WERI-Rb-1 (cell line): Measurements from ENCODE around the gene SLC46A1.

Experiments
- DNase-seq: peaks from one replicate; pipeline ENCODE4 v3.0.0-alpha.2; 2020
- H3K27ac ChIP-seq: fragments of 250-450 bp; sonication (Bioruptor Pico); 2 replicates; pipeline ENCODE4 v1.5.1; 2020; ENCODE audit warnings: mild to moderate bottlenecking, moderate library complexity
- H3K27me3 ChIP-seq: fragments of 250-450 bp; sonication (Bioruptor Pico); 2 replicates; pipeline ENCODE4 v1.5.1; 2021; ENCODE audit warnings: mild to moderate bottlenecking, low read depth, moderate library complexity; ENCODE audit not compliant: insufficient read depth, severe bottlenecking
- H3K36me3 ChIP-seq: fragments of 250-450 bp; sonication (Bioruptor Pico); 2 replicates; pipeline ENCODE4 v1.5.1; 2020; ENCODE audit warnings: mild to moderate bottlenecking, moderate library complexity
- H3K4me3 ChIP-seq: 2 replicates; pipeline ENCODE4 v1.5.1; 2011; ENCODE audit warnings: low read depth, mild to moderate bottlenecking, control low read depth, low read length
- H3K9me3 ChIP-seq: fragments of 250-450 bp; sonication (Bioruptor Pico); 2 replicates; pipeline ENCODE4 v1.5.1; 2021; ENCODE audit warnings: mild to moderate bottlenecking, moderate library complexity; ENCODE audit not compliant: severe bottlenecking
- CTCF ChIP-seq: IDR thresholded peaks from 2 replicates; pipeline ENCODE4 v1.5.1; 2011; ENCODE audit warnings: low read depth, mild to moderate bottlenecking, control low read depth, inconsistent platforms, low read length

The SLC46A1 gene

GRCh38 chr17:28385406-28385805 is 20.6 kb downstream of the SLC46A1 start:
- H3K27me3 ChIP-seq = no peaks in the 10 kb centered on the region
- no peaks in the 10 kb centered on the region for H3K9me3 ChIP-seq
- TF ChIP-seq CTCF = no peak
- H3K27ac ChIP-seq = no peak overlapping the region
- H3K4me3 ChIP-seq = no peak overlapping the region
- peaks cover 61% of the 10 kb centered on the region for H3K36me3 ChIP-seq
- DNase-seq = no peak

- no peaks in the 10 kb centered on the region for H3K27me3 ChIP-seq
- TF ChIP-seq CTCF = no peak
- H3K27ac ChIP-seq = no peak overlapping the region
- no peak for DNase-seq
- no peak overlapping the region for H3K4me3 ChIP-seq
- no peaks in the 10 kb centered on the region for H3K9me3 ChIP-seq
- H3K36me3 ChIP-seq = peaks cover 57% of the 10 kb centered on the region
These were observed 21.0 kb downstream of the SLC46A1 start for GRCh38 chr17:28385037-28385400.

GRCh38 chr17:28384281-28385036 is 21.6 kb downstream of the SLC46A1 start:
- no peaks in the 10 kb centered on the region for H3K27me3 ChIP-seq
- TF ChIP-seq CTCF = no peak
- peaks cover 52% of the 10 kb centered on the region for H3K36me3 ChIP-seq
- H3K9me3 ChIP-seq = no peaks in the 10 kb centered on the region
- H3K27ac ChIP-seq = no peak overlapping the region
- DNase-seq = no peak
- H3K4me3 ChIP-seq = no peak overlapping the region

- no peak for TF ChIP-seq CTCF
- no peak overlapping the region for H3K27ac ChIP-seq
- H3K36me3 ChIP-seq = peaks cover 25% of the 10 kb centered on the region
- H3K4me3 ChIP-seq = no peak overlapping the region
- H3K9me3 ChIP-seq = no peaks in the 10 kb centered on the region
- no peaks in the 10 kb centered on the region for H3K27me3 ChIP-seq
- DNase-seq = no peak
These were observed 24.7 kb downstream of the SLC46A1 start for GRCh38 chr17:28381141-28381825.

- Histone ChIP-seq H3K27ac (no peak overlapping the region), H3K27me3 (no peaks in the 10 kb centered on the region), H3K36me3 (peaks cover 15% of the 10 kb centered on the region), H3K4me3 (no peak overlapping the region), H3K9me3 (no peaks in the 10 kb centered on the region)
- no peak for DNase-seq
- no peak for TF ChIP-seq CTCF
These were observed 25.9 kb downstream of the SLC46A1 start for GRCh38 chr17:28379814-28380801.
